Osteoblast (primary cell): ENCODE results near the gene CCDC89. TPM values are rescaled to one million over a fixed set of nuclear protein-coding genes. Genes with fewer than 3 reads are reported as not detected.
A peak's percentile ranks its signal among the peaks of the same experiment; 100 is the strongest.

Source experiments
- DNase-seq: peaks from one replicate; pipeline ENCODE4 v3.0.0; 2011; ENCODE audit warnings: low spot score, mixed read lengths; ENCODE audit not compliant: insufficient read length; ENCODE audit errors: missing footprints
- H2AFZ ChIP-seq: 2 replicates; pipeline ENCODE4 v1.6.0; 2011; ENCODE audit warnings: mild to moderate bottlenecking, low read length
- H3K27ac ChIP-seq: 2 replicates; pipeline ENCODE4 v1.5.1; 2011; ENCODE audit warnings: mild to moderate bottlenecking, low read depth, low read length, moderate library complexity
- H3K27me3 ChIP-seq: 2 replicates; pipeline ENCODE4 v1.6.0; 2012; ENCODE audit warnings: mild to moderate bottlenecking, control low read depth, inconsistent platforms, low read length, moderate library complexity; ENCODE audit not compliant: insufficient read depth
- H3K36me3 ChIP-seq: 2 replicates; pipeline ENCODE4 v1.5.1; 2011; ENCODE audit warnings: mild to moderate bottlenecking, low read length, control low read depth, moderate library complexity; ENCODE audit not compliant: insufficient read depth
- H3K4me1 ChIP-seq: 2 replicates; pipeline ENCODE4 v1.5.1; 2011; ENCODE audit warnings: mild to moderate bottlenecking, low read length, control low read depth, moderate library complexity; ENCODE audit not compliant: insufficient read depth
- H3K4me2 ChIP-seq: 2 replicates; pipeline ENCODE4 v1.6.0; 2011; ENCODE audit warnings: mild to moderate bottlenecking, low read length; ENCODE audit not compliant: insufficient read depth
- H3K4me3 ChIP-seq: fragments of 200-600 bp; sonication (generic); 3 replicates; pipeline ENCODE4 v1.5.1; 2012; ENCODE audit warnings: mild to moderate bottlenecking, low read length, inconsistent platforms; ENCODE audit not compliant: insufficient read depth
- H3K79me2 ChIP-seq: 2 replicates; pipeline ENCODE4 v1.6.0; 2012; ENCODE audit warnings: mild to moderate bottlenecking, low read length, control low read depth, inconsistent platforms; ENCODE audit not compliant: insufficient read depth
- H3K9me3 ChIP-seq: 2 replicates; pipeline ENCODE4 v1.5.1; 2011; ENCODE audit warnings: low read depth, low read length, control low read depth
- H4K20me1 ChIP-seq: 2 replicates; pipeline ENCODE4 v1.6.0; 2012; ENCODE audit warnings: mild to moderate bottlenecking, low read length, control low read depth; ENCODE audit not compliant: insufficient read depth
- CTCF ChIP-seq: IDR thresholded peaks from 2 replicates; pipeline ENCODE4 v1.5.1; 2011; ENCODE audit warnings: mild to moderate bottlenecking, low read depth, low read length, moderate library complexity; ENCODE audit errors: extremely low read depth
- total RNA-seq: library from RNA; depleted of rRNA; stranded (reverse); fragments of >200 nt; gene quantifications from 2 replicates; pipeline ENCODE4 v1.2.3, GENCODE V29; 2012

The CCDC89 gene
- 2.9 and 4.1 TPM in 2 replicates for total RNA-seq

GRCh38 chr11:85685820-85686459 is at the start of gene CCDC89:
TSS of gene CCDC89 (minus strand) at chr11:85686195. CDS start at chr11:85686130, 65 bp downstream.
- H3K9me3 ChIP-seq: no peaks in the 10 kb centered on the region
- H4K20me1 ChIP-seq: no peaks in the 10 kb centered on the region
- no peaks in the 10 kb centered on the region for H3K79me2 ChIP-seq
- H3K27me3 ChIP-seq: no peaks in the 10 kb centered on the region
- H2AFZ ChIP-seq: peak within 1 kb of the TSS; percentile 99
- peak within 1 kb of the TSS; percentile 94 for H3K4me2 ChIP-seq
- peaks cover 23% of the 10 kb centered on the region for H3K4me1 ChIP-seq
- peak within 1 kb of the TSS; percentile 90 for H3K27ac ChIP-seq
- no peak for TF ChIP-seq CTCF
- peak; percentile 95 for DNase-seq
- no peaks in the 10 kb centered on the region for H3K36me3 ChIP-seq
- H3K4me3 ChIP-seq: peak within 1 kb of the TSS; percentile 78

- no peak for DNase-seq
- Histone ChIP-seq H3K79me2 (no peaks in the 10 kb centered on the region), H3K4me3 (no peak overlapping the region), H3K36me3 (no peaks in the 10 kb centered on the region), H4K20me1 (no peaks in the 10 kb centered on the region), H2AFZ (no peak overlapping the region), H3K4me2 (no peak overlapping the region), H3K4me1 (no peaks in the 10 kb centered on the region), H3K9me3 (no peaks in the 10 kb centered on the region), H3K27ac (no peak overlapping the region), H3K27me3 (no peaks in the 10 kb centered on the region)
- TF ChIP-seq CTCF: no peak
Measured at GRCh38 chr11:85732965-85733364, 47.0 kb upstream of the CCDC89 start.

GRCh38 chr11:85726381-85726780 is 40.4 kb upstream of the CCDC89 start:
- no peak for TF ChIP-seq CTCF
- no peak overlapping the region for H3K4me3 ChIP-seq
- no peaks in the 10 kb centered on the region for H4K20me1 ChIP-seq
- no peak overlapping the region for H3K27ac ChIP-seq
- no peaks in the 10 kb centered on the region for H3K79me2 ChIP-seq
- no peaks in the 10 kb centered on the region for H3K9me3 ChIP-seq
- no peaks in the 10 kb centered on the region for H3K36me3 ChIP-seq
- H2AFZ ChIP-seq: no peak overlapping the region
- no peaks in the 10 kb centered on the region for H3K27me3 ChIP-seq
- peaks cover 12% of the 10 kb centered on the region for H3K4me1 ChIP-seq
- no peak for DNase-seq
- no peak overlapping the region for H3K4me2 ChIP-seq

GRCh38 chr11:85725510-85726258 is 39.7 kb upstream of the CCDC89 start:
- peak overlapping the region; percentile 4 for H3K4me2 ChIP-seq
- no peak for TF ChIP-seq CTCF
- no peak overlapping the region for H3K4me3 ChIP-seq
- no peaks in the 10 kb centered on the region for H3K9me3 ChIP-seq
- peaks cover 12% of the 10 kb centered on the region for H3K4me1 ChIP-seq
- no peaks in the 10 kb centered on the region for H3K27me3 ChIP-seq
- H2AFZ ChIP-seq: no peak overlapping the region
- H3K79me2 ChIP-seq: no peaks in the 10 kb centered on the region
- H3K36me3 ChIP-seq: no peaks in the 10 kb centered on the region
- H3K27ac ChIP-seq: no peak overlapping the region
- DNase-seq: peak; percentile 86
- no peaks in the 10 kb centered on the region for H4K20me1 ChIP-seq
